ENCODE measurements around the gene TNRC6C. TPM values are rescaled to one million over a fixed set of nuclear protein-coding genes. Genes with fewer than 3 reads are reported as not detected.

TNRC6C gene
- total and polyA plus RNA-seq, 9 of the 15 experiments (the other 6 are each of a cell fraction or from before 2014, with no cell fraction given): 0.20 to 4.9 (median 2.3) TPM

GRCh38 chr17:78037280-78037679 is 78.8 kb downstream of the TNRC6C start (continued):
- no peak for TF ChIP-seq ARID4B (CRISPR knock-in tag; IDR thresholded peaks at IDR 0.05)
- no peak for TF ChIP-seq ZSCAN32 (CRISPR knock-in tag; IDR thresholded peaks at IDR 0.05)
- no peak for TF ChIP-seq HCFC1 (IDR thresholded peaks at IDR 0.05; ENCODE audit: low read depth, low read length)
- 0 out of 2 replicates have a peak, but pooled peaks have one; percentile 30 for TF ChIP-seq ZNF592 (IDR thresholded peaks at IDR 0.05)
- TF ChIP-seq CBFA2T3 (IDR thresholded peaks at IDR 0.05): peak; percentile 56
- TF ChIP-seq ZFP36 (IDR thresholded peaks at IDR 0.05; ENCODE audit: low read depth, low read length, partially characterized antibody): peak; percentile 71
